AG04449 (cell line): ENCODE measurements around the gene LPIN1.

Source experiments
- CTCF ChIA-PET: fragments of 350-600 bp; formaldehyde crosslinking; extraction: SDS; loops from one replicate; lab custom pipeline; 2021; ENCODE audit warnings: antibody characterized with exemption; lab: Yijun Ruan, JAX
- POLR2A ChIA-PET: fragments of 400-600, 350-600 bp; formaldehyde crosslinking; extraction: SDS; loops from one replicate; lab custom pipeline; 2020; ENCODE audit warnings: antibody characterized with exemption, inconsistent platforms; lab: Yijun Ruan, JAX
- DNase-seq: peaks from one replicate; pipeline ENCODE4 v3.0.0-alpha.2; 2010; ENCODE audit warnings: low read depth, low spot score
- H3K4me3 ChIP-seq: 2 replicates; pipeline ENCODE4 v1.5.1; 2011; ENCODE audit warnings: low read depth, mild to moderate bottlenecking, control low read depth, low read length
- TF ChIP-seq, protein P1 (sequence below): IDR thresholded peaks from one replicate; pipeline ENCODE4 v1.5.1; 2011; ENCODE audit warnings: mild to moderate bottlenecking, moderate library complexity, low read length, control low read depth, inconsistent platforms; ENCODE audit not compliant: insufficient read depth; ENCODE audit errors: missing control alignments

LPIN1 gene

DNA sequence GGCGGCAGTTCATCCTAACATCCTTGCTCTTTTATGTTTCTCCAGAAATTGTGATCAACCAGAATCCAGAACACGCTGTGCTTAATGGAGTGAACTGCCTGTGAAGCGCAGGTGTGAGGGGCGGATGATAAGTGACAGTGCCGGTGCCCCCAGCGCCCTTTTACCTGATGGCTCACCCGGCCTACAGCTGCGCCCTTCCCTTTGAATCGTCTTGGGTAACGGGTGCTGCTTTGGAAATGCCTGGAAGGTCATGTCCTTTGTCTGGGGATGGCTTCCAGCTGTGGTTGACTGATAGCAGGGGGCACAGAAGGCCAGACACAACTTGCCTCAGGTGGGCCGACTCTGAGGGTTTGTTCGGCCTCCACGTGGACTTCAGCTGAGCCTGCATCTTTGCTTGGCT is 119.4 kb downstream of the LPIN1 start:
- POLR2A ChIA-PET = no interaction called here

DNA sequence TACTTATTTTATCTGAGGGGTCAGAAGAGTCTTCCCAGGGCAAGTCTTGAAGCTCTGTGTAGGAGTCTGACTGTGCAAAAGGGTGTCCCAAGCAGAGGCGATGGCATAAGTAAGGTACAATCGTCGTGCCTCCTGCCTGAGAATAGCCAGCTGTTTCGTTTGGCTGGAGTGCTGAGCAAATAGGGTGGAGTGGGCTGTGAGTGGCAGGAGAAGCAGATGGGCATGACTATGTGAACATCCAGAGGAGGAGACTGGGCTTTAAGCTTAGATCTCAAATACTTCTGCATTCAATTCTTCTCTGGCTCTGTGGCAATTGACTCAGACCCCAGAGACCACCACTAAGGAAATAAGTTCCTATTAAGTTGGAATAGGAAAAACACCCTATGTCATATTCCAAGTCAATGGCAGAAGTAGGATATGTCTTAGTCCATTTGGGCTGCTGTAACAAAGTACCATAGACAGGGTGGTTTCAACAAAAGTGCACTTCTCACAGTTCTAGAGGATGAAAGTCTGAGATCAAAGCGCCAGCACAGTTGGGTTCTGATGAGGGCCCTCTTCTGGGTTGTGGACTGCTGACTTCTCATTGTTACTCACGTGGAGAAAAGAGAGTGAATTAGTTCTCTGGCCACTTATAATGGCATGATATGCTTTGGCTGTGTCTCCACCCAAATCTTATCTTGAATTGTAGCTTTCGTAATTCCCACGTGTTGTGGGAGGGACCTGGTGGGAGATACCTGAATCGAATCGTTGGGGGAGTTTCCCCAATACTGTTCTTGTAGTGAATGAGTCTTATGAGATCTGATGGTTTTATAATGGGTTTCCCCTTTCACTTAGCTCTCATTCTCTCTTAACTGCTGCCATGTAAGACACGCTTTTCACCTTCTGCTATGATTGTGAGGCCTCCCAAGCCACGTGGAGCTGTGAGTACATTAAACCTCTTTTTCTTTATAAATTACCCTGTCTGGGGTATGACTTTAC is 120.2 kb downstream of the LPIN1 start:
- no peak for DNase-seq
- no peak overlapping the region for H3K4me3 ChIP-seq
- TF ChIP-seq, protein P1, sequence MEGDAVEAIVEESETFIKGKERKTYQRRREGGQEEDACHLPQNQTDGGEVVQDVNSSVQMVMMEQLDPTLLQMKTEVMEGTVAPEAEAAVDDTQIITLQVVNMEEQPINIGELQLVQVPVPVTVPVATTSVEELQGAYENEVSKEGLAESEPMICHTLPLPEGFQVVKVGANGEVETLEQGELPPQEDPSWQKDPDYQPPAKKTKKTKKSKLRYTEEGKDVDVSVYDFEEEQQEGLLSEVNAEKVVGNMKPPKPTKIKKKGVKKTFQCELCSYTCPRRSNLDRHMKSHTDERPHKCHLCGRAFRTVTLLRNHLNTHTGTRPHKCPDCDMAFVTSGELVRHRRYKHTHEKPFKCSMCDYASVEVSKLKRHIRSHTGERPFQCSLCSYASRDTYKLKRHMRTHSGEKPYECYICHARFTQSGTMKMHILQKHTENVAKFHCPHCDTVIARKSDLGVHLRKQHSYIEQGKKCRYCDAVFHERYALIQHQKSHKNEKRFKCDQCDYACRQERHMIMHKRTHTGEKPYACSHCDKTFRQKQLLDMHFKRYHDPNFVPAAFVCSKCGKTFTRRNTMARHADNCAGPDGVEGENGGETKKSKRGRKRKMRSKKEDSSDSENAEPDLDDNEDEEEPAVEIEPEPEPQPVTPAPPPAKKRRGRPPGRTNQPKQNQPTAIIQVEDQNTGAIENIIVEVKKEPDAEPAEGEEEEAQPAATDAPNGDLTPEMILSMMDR = no peak
- ChIA-PET POLR2A (no interaction called here), CTCF (interaction anchor here (0.7 to 1.9 kb wide), 3 partner anchors 11 to 850 kb away, joined by 3 to 5 read pairs (median 3); no protein-coding TSS in a partner anchor)

More for the DNA sequence above, 119.4 kb downstream of the LPIN1 start:
- no peak overlapping the region for H3K4me3 ChIP-seq
- TF ChIP-seq, protein P1 = no peak
- CTCF ChIA-PET = interaction anchor here (0.7 to 1.9 kb wide), 3 partner anchors 12 to 850 kb away, joined by 3 to 5 read pairs (median 3); no protein-coding TSS in a partner anchor
- DNase-seq = no peak

DNA sequence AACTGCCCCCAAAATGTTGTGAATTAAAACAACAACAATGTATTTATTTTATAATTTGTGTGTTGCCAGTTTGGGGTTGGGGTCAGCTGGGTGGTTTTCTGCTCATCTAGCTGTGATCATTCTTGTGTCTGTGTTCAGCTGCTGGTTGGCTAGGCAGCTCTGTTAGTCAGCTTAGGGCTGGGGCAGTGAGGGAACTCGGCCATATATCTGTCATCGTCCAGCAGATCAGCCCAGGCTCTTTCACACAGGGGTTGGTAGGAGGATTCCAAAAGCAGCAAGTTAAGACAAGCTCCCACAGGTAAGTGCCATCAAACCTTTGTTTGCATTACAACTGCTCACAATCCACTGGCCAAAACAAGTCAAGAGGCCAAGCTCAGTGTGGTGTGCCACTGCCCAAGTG is 121.5 kb downstream of the LPIN1 start:
- no peak for DNase-seq
- ChIA-PET POLR2A (no interaction called here), CTCF (interaction anchor here (0.6 kb wide), 1 partner anchor 476 kb away, joined by 3 read pairs; no protein-coding TSS in a partner anchor)
- TF ChIP-seq, protein P1 = no peak
- no peak overlapping the region for H3K4me3 ChIP-seq

DNA sequence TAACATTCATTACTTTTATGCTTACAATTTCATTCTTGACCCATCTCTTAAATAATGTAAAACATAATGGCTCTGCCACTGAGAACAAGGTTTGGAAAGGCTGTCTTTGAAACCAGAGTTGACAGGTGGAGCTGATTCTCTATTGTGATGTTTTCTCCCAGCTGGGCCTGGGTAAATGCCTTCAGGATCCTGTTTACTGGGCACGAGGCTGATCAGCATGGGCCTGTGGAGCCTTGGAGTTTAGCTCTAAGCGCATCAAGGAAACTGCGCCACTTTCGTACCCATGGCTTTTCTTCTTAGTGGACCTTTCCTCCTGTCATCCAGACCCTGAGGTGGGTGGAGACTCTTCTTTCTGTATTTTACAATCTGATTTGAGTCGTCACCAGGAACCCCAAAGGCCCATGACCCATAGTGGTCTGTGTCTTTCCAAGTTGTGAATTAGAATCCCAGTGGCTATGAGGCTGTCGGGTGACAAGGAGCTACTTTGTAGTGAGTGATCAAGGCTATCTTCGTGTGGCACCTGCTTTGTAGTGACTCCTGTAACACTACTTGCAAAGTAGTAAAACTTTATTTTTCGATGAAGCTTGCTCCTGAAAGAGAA is 123.1 kb downstream of the LPIN1 start:
- H3K4me3 ChIP-seq = no peak overlapping the region
- TF ChIP-seq, protein P1 = no peak
- no peak for DNase-seq
- POLR2A ChIA-PET = no interaction called here
- CTCF ChIA-PET = no interaction called here

DNA sequence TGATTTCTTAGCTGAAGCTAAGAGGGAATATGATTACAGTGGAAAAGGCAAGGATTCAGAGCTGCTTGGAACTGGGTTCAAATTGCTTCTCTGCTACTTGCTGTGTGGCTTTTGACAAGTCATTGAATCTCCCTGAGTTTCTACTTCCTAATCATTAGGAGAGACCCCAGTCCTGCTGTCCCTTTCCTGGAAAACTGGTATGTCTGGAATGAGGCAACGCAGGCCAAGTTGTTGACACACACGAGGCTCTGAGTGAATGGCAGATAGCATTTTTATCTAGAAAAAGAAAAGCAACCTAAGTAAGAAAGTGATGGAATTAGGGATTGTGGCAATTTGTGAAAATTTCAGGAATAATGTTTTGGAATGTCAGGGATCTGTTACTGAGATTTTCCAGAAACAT is 123.6 kb downstream of the LPIN1 start:
- DNase-seq = no peak
- TF ChIP-seq, protein P1 = no peak
- no peak overlapping the region for H3K4me3 ChIP-seq
- ChIA-PET CTCF (no interaction called here), POLR2A (no interaction called here)

DNA sequence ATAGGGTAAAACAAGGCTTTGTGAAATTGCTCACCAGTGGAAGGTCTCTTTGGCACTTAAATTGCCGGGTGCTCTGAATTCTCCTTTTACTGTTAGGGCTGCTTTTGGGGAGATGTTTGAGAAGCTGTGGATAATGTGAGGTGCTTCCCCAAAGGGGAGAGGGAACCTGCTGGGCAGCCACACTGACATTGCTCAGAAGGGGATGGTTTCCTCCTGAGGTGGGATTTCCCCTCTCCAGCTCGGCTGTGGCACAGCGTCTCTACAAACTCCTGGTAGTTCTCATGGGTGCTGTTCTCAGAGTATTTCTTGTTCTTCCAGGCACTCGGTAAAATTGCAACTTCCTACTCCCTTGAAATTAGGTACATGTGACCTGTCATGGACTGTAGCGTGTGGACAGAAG is 124.2 kb downstream of the LPIN1 start:
- POLR2A ChIA-PET = no interaction called here
- CTCF ChIA-PET = no interaction called here
- H3K4me3 ChIP-seq = no peak overlapping the region
- TF ChIP-seq, protein P1 = no peak
- DNase-seq = no peak
